Uterus (tissue), 4 donors: ENCODE results near the gene DHRS7B. TPM values are rescaled to one million over a fixed set of nuclear protein-coding genes. Genes with fewer than 3 reads are reported as not detected.
"Not testable (repeated sequence)": the region's sequence is repeated elsewhere in the genome, so short reads cannot be mapped to it uniquely, and the experiment has no call there.

Experiments
- DNase-seq, 2 donors: peaks; one replicate each; pipeline ENCODE4 v3.0.0-alpha.2; 2019 to 2020
- H3K27ac ChIP-seq, 2 donors: fragments of 200-600 bp; sonication (generic); 1 replicate in 1 of 2; 2 replicates in 1 of 2; pipeline ENCODE4 v1.5.1; 2016 to 2018
- H3K27me3 ChIP-seq, 2 donors: fragments of 200-600 bp; sonication (generic); one replicate each; pipeline ENCODE4 v1.5.1; 2018 to 2019; ENCODE audit warnings: control low read depth in 1 of 2
- H3K36me3 ChIP-seq, 2 donors: fragments of 200-600 bp; sonication (generic); one replicate each; pipeline ENCODE4 v1.5.1; 2019; ENCODE audit warnings: control low read depth in 1 of 2
- H3K4me1 ChIP-seq, 2 donors: fragments of 200-600 bp; sonication (generic); one replicate each; pipeline ENCODE4 v1.5.1; 2018 to 2019; ENCODE audit warnings: control low read depth in 1 of 2
- H3K4me3 ChIP-seq, 2 donors: fragments of 200-600 bp; sonication (generic); 1 replicate in 1 of 2; 2 replicates in 1 of 2; pipeline ENCODE4 v1.5.1; 2018 to 2019; ENCODE audit warnings: mild to moderate bottlenecking in 1 of 2
- H3K9me3 ChIP-seq, 2 donors: fragments of 200-600 bp; sonication (generic); one replicate each; pipeline ENCODE4 v1.5.1; 2019; ENCODE audit warnings: control low read depth in 1 of 2
- POLR2A ChIP-seq, 2 donors: fragments of 450-650 bp; IDR thresholded peaks; one replicate each; pipeline ENCODE4 v1.6.1; 2016; ENCODE audit warnings: antibody characterized with exemption in 2 of 2, mild to moderate bottlenecking in 1 of 2, moderate library complexity in 1 of 2
- intact Hi-C: fragments of 100-400 bp; cut with DNase I; formaldehyde crosslinking; loops from one replicate; pipeline ENCODE4 v1.15.1; 2023; ENCODE audit warnings: low total_unique reads
- total RNA-seq, 4 donors: library from RNA; depleted of rRNA in 3 of 4; stranded (reverse); fragments of >200 nt in 3 of 4; gene quantifications; one replicate each; pipeline versions ENCODE4 v1.1.0 to v1.2.4, GENCODE V29; 2014 to 2023
- TF ChIP-seq, protein P1 (sequence below), 4 experiments: fragments of 200-600 bp in 2 of 4; fragments of 450-650 bp in 2 of 4; sonication (generic) in 2 of 4; IDR thresholded peaks; one replicate each; pipeline ENCODE4 v1.5.1; 2016 to 2019; ENCODE audit warnings: antibody characterized with exemption in 4 of 4, mild to moderate bottlenecking in 2 of 4, moderate library complexity in 1 of 4
- donor health status: DM: yes; HTN: yes; CAD: no.

The DHRS7B gene
- total RNA-seq, 4 donors from 2014 or later: 21.5 to 42.6 (median 30.0) TPM

DNA sequence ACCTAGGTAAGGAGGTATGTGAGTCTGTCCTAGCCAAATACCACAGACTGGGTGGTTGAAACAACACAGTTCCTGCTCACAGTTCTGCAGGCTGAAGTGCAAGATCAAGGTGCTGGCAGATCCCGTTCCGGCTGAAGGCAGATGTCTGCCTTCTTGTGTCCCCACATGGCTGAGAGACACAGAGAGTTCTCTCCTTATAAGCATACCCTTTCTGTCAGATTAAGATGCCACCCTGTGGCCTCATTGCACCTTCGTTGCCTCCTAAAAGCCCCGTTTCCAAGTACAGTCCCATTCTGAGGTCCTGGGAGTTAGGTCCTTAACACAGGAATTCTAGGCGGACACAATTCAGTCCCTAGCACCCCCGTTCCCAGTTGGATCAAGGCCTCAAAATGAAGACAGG is 96.3 kb downstream of the DHRS7B start:
- Histone ChIP-seq H3K4me3 (no peak overlapping the region), H3K36me3 (no peaks in the 10 kb centered on the region), H3K4me1 (no peaks in the 10 kb centered on the region), H3K9me3 (no peaks in the 10 kb centered on the region), H3K27ac (no peak overlapping the region), H3K27me3 (no peaks in the 10 kb centered on the region)
- no peak for TF ChIP-seq POLR2A (IDR thresholded peaks at IDR 0.05)
- TF ChIP-seq, protein P1, sequence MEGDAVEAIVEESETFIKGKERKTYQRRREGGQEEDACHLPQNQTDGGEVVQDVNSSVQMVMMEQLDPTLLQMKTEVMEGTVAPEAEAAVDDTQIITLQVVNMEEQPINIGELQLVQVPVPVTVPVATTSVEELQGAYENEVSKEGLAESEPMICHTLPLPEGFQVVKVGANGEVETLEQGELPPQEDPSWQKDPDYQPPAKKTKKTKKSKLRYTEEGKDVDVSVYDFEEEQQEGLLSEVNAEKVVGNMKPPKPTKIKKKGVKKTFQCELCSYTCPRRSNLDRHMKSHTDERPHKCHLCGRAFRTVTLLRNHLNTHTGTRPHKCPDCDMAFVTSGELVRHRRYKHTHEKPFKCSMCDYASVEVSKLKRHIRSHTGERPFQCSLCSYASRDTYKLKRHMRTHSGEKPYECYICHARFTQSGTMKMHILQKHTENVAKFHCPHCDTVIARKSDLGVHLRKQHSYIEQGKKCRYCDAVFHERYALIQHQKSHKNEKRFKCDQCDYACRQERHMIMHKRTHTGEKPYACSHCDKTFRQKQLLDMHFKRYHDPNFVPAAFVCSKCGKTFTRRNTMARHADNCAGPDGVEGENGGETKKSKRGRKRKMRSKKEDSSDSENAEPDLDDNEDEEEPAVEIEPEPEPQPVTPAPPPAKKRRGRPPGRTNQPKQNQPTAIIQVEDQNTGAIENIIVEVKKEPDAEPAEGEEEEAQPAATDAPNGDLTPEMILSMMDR (IDR thresholded peaks at IDR 0.05): no peak
- intact Hi-C loops: no loop called here
- DNase-seq: no peak

DNA sequence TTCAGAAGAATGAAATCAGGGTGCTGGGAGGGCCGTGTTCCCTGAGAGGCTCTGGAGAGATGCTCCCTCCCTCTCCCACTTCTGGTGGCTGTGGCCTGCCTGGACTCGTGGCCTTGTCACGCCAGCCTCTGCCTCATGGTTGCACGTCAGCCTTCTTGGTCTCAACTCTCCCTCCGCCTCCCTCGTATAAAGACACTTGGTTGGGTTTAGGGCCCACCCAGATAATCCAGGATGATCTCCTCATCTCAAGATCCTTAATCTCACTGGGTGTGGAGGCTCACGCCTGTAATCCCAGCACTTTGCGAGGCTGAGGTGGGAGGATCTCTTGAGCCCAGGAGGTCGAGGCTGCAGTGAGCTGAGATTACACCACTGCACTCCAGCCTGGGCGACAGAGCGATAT is 100.5 kb downstream of the DHRS7B start:
- intact Hi-C loops, DNase-seq: not testable (repeated sequence)

DNA sequence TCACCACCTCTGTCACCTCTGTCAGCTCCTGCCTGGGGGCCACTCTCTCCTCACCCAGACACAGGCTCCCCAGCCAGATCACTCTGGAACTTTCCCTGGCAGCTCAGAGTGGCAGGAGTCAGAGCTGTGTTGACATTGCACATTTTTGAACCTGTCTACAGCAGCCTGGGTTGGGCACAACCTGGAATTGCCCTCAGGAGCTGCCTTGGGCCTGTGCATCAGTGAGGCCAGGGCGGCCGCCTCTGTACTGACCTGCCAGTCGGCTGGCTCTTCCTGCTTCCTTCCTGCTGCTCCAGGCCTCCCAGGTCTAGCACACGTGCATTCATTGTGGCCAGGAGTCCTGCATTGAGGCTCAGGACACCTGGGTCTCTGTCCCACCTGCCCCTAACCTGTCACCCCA is 101.3 kb downstream of the DHRS7B start:
- no peaks in the 10 kb centered on the region for H3K36me3 ChIP-seq
- no peaks in the 10 kb centered on the region for H3K4me1 ChIP-seq
- no peaks in the 10 kb centered on the region for H3K9me3 ChIP-seq
- TF ChIP-seq, protein P1 (IDR thresholded peaks at IDR 0.05): no peak
- no peak for TF ChIP-seq POLR2A (IDR thresholded peaks at IDR 0.05)
- DNase-seq: no peak
- intact Hi-C loops: no loop called here
- H3K4me3 ChIP-seq: no peak overlapping the region
- H3K27ac ChIP-seq: no peak overlapping the region
- no peaks in the 10 kb centered on the region for H3K27me3 ChIP-seq

More for the DNA sequence above, 100.5 kb downstream of the DHRS7B start:
- not testable (repeated sequence) for H3K9me3 ChIP-seq, H3K4me1 ChIP-seq, H3K27me3 ChIP-seq, H3K4me3 ChIP-seq, H3K36me3 ChIP-seq, H3K27ac ChIP-seq

DNA sequence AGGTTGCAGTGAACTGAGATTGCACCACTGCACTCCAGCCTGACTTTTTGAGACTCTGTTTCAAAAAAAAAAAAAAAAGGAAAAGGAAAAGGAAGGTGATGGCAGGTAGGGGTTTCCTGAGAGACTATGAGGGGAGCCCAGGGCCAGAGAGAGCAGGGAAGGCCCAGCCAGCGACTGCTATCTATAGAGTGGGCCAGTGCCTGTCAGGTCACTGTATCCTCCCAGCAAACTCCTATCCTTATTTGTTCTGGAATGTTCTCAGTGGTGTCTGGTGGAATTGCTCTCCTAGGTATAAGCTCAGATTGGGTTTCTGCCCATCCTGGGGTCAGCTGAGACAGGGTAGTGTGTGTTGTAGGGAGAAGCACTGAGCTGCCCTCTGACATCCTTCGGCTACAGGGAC is 102.1 kb downstream of the DHRS7B start:
- Histone ChIP-seq H3K36me3 (no peaks in the 10 kb centered on the region), H3K9me3 (no peaks in the 10 kb centered on the region), H3K4me3 (no peak overlapping the region), H3K4me1 (no peaks in the 10 kb centered on the region), H3K27me3 (no peaks in the 10 kb centered on the region), H3K27ac (no peak overlapping the region)
- no peak for TF ChIP-seq POLR2A (IDR thresholded peaks at IDR 0.05)
- TF ChIP-seq, protein P1 (IDR thresholded peaks at IDR 0.05): no peak
- intact Hi-C loops: no loop called here
- no peak for DNase-seq

DNA sequence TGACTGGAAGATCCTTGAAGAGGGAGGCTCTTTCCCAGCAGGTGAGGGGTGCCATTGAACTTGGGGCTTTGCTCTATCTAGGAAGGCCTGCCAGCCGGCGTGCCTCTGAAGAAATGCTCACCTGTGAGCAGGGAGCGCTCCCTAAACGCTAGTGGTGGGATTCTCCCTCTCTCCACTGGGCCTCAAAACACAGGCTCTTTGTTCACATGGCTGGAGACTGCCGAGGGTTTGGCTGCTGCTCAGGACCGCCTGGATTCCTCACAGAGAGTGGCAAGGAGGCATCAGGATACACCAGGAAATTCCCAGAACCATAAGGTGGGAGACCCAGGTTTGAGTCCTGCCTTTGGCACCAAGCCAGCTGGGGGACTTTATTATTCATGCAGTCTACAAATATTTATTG is 104.8 kb downstream of the DHRS7B start:
- Histone ChIP-seq H3K27ac (no peak overlapping the region), H3K36me3 (no peaks in the 10 kb centered on the region), H3K4me3 (no peak overlapping the region), H3K4me1 (no peaks in the 10 kb centered on the region), H3K27me3 (no peaks in the 10 kb centered on the region), H3K9me3 (no peaks in the 10 kb centered on the region)
- intact Hi-C loops: no loop called here
- peak in 1 of 2 donors; percentile 14 for DNase-seq
- TF ChIP-seq POLR2A (IDR thresholded peaks at IDR 0.05): no peak
- TF ChIP-seq, protein P1 (IDR thresholded peaks at IDR 0.05): no peak
